Measurements from ENCODE around the gene DNAH9. TPM values are rescaled to one million over a fixed set of nuclear protein-coding genes. Genes with fewer than 3 reads are reported as not detected.

Gene DNAH9
- total and polyA plus RNA-seq, 2 of the 8 experiments (the other 6 are each of a cell fraction or from before 2014, with no cell fraction given): 0.21 to 0.86 TPM

DNA sequence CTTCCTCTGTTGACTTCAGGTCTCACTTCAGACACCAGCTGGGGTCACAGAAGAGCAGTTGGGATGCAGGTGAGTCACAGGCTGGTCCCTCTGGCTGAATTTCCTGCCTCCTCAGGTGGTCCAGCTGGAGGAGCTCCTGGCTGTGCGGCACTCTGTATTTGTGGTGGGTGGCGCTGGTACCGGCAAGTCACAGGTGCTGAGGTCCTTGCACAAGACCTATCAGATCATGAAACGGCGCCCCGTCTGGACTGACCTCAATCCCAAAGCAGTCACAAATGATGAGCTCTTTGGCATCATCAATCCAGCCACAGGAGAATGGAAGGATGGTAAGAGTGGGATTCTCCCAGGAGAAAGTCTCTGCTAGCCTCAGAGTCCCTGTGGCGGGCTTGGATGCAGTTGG, 149.2 kb downstream of the DNAH9 start (continued):
- TF ChIP-seq RXRA (IDR thresholded peaks at IDR 0.05; ENCODE audit: insufficient read depth, low read depth, low read length) (no peak), RNF2 (IDR thresholded peaks at IDR 0.05; ENCODE audit: borderline replicate concordance, low read depth, low read length, missing control alignments, poor library complexity, severe bottlenecking) (no peak)

All from H1 (cell line).